Glutamatergic neuron (in vitro differentiated cells): ENCODE results near the gene BCKDHA. TPM values are rescaled to one million over a fixed set of nuclear protein-coding genes. Genes with fewer than 3 reads are reported as not detected.
"Not testable (repeated sequence)": the region's sequence is repeated elsewhere in the genome, so short reads cannot be mapped to it uniquely, and the experiment has no call there.

ENCODE experiments used
- DNase-seq: peaks from one replicate; pipeline ENCODE4 v3.0.0; 2022
- H3K27ac Mint-ChIP-seq: one replicate; pipeline ENCODE4 v1.8.0; 2020; ENCODE audit warnings: mild to moderate bottlenecking, mixed read lengths, inconsistent platforms; ENCODE audit not compliant: unreplicated experiment
- H3K27me3 Mint-ChIP-seq: one replicate; pipeline ENCODE4 v1.8.0; 2020; ENCODE audit warnings: mild to moderate bottlenecking, moderate library complexity, mixed read lengths, inconsistent platforms; ENCODE audit not compliant: unreplicated experiment
- H3K36me3 Mint-ChIP-seq: one replicate; pipeline ENCODE4 v1.8.0; 2020; ENCODE audit warnings: mild to moderate bottlenecking, mixed read lengths, inconsistent platforms; ENCODE audit not compliant: unreplicated experiment
- H3K4me1 Mint-ChIP-seq: one replicate; pipeline ENCODE4 v1.8.0; 2020; ENCODE audit warnings: mild to moderate bottlenecking, low read depth, mixed read lengths, inconsistent platforms; ENCODE audit not compliant: unreplicated experiment
- H3K4me3 Mint-ChIP-seq: one replicate; pipeline ENCODE4 v1.8.0; 2020; ENCODE audit warnings: mild to moderate bottlenecking, mixed read lengths, inconsistent platforms; ENCODE audit not compliant: unreplicated experiment
- H3K9me3 Mint-ChIP-seq: one replicate; pipeline ENCODE4 v1.8.0; 2020; ENCODE audit warnings: mild to moderate bottlenecking, moderate library complexity, mixed read lengths, inconsistent platforms; ENCODE audit not compliant: unreplicated experiment
- total RNA-seq: library from RNA; stranded (reverse); fragmentation: NEBNext Ultra II Directional; extraction: Animal tissue kit (Norgen Biotek cat#: 25700); gene quantifications from one replicate; pipeline ENCODE4 v1.2.1, GENCODE V29; 2021; ENCODE audit not compliant: unreplicated experiment
- TF ChIP-seq, protein P1 (sequence below): fragments of 200-600 bp; sonication (generic); IDR thresholded peaks from one replicate; pipeline ENCODE4 v1.5.0; 2021; ENCODE audit not compliant: partially characterized antibody, unreplicated experiment

The BCKDHA gene
- total RNA-seq, 1 donor from 2014 or later, result 11.0 TPM

GRCh38 chr19:41367848-41368301, 29.7 kb upstream of the BCKDHA start:
- no peak for DNase-seq
- Mint-ChIP-seq H3K4me3 (no peak overlapping the region), H3K36me3 (no peaks in the 10 kb centered on the region), H3K27me3 (peaks cover 6% of the 10 kb centered on the region), H3K27ac (no peak overlapping the region), H3K4me1 (no peaks in the 10 kb centered on the region), H3K9me3 (peaks cover 1% of the 10 kb centered on the region)
- TF ChIP-seq, protein P1, sequence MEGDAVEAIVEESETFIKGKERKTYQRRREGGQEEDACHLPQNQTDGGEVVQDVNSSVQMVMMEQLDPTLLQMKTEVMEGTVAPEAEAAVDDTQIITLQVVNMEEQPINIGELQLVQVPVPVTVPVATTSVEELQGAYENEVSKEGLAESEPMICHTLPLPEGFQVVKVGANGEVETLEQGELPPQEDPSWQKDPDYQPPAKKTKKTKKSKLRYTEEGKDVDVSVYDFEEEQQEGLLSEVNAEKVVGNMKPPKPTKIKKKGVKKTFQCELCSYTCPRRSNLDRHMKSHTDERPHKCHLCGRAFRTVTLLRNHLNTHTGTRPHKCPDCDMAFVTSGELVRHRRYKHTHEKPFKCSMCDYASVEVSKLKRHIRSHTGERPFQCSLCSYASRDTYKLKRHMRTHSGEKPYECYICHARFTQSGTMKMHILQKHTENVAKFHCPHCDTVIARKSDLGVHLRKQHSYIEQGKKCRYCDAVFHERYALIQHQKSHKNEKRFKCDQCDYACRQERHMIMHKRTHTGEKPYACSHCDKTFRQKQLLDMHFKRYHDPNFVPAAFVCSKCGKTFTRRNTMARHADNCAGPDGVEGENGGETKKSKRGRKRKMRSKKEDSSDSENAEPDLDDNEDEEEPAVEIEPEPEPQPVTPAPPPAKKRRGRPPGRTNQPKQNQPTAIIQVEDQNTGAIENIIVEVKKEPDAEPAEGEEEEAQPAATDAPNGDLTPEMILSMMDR, result no peak

- H3K27ac Mint-ChIP-seq, result no peak overlapping the region
- DNase-seq, result no peak
- H3K27me3 Mint-ChIP-seq, result peaks cover 3% of the 10 kb centered on the region
- H3K4me1 Mint-ChIP-seq, result peaks cover 6% of the 10 kb centered on the region
- H3K36me3 Mint-ChIP-seq, result no peaks in the 10 kb centered on the region
- TF ChIP-seq, protein P1, result no peak
- no peak overlapping the region for H3K4me3 Mint-ChIP-seq
- H3K9me3 Mint-ChIP-seq, result peaks cover 4% of the 10 kb centered on the region
These were observed 27.8 kb upstream of the BCKDHA start for GRCh38 chr19:41369769-41370168.

DNA sequence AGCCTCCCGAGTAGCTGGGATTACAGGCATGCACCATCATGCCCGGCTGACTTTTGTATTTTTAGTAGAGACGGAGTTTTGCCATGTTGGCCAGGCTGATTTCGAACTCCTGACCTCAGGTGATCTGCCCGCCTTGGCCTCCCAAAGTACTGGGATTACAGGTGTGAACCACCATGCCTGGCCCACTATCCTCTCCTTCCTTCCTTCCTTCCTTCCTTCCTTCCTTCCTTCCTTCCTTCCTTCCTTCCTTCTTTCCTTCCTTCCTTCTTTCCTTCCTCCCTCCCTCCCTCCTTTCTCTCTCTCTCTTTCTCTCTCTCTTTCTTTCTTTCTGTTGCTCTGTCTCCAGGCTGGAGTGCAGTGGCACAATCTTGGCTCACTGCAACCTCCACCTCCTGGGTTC, 26.5 kb upstream of the BCKDHA start:
- DNase-seq, H3K4me3 Mint-ChIP-seq, H3K36me3 Mint-ChIP-seq, H3K4me1 Mint-ChIP-seq, H3K27ac Mint-ChIP-seq, H3K27me3 Mint-ChIP-seq, H3K9me3 Mint-ChIP-seq: not testable (repeated sequence)

GRCh38 chr19:41371541-41371940, 26.1 kb upstream of the BCKDHA start:
- no peak for DNase-seq
- no peak overlapping the region for H3K27ac Mint-ChIP-seq
- H3K36me3 Mint-ChIP-seq, result no peaks in the 10 kb centered on the region
- TF ChIP-seq, protein P1, result no peak
- H3K27me3 Mint-ChIP-seq, result peaks cover 4% of the 10 kb centered on the region
- peaks cover 8% of the 10 kb centered on the region for H3K4me1 Mint-ChIP-seq
- H3K4me3 Mint-ChIP-seq, result no peak overlapping the region
- peaks cover 7% of the 10 kb centered on the region for H3K9me3 Mint-ChIP-seq

GRCh38 chr19:41372501-41372900, 25.1 kb upstream of the BCKDHA start:
- peaks cover 12% of the 10 kb centered on the region for H3K9me3 Mint-ChIP-seq
- H3K27ac Mint-ChIP-seq, result peak overlapping the region; percentile 96
- DNase-seq, result no peak
- H3K36me3 Mint-ChIP-seq, result no peaks in the 10 kb centered on the region
- H3K4me3 Mint-ChIP-seq, result no peak overlapping the region
- peaks cover 6% of the 10 kb centered on the region for H3K27me3 Mint-ChIP-seq
- peaks cover 8% of the 10 kb centered on the region for H3K4me1 Mint-ChIP-seq
- TF ChIP-seq, protein P1, result no peak

GRCh38 chr19:41373993-41374392, 23.6 kb upstream of the BCKDHA start:
- peak overlapping the region; percentile 96 for H3K27ac Mint-ChIP-seq
- peaks cover 6% of the 10 kb centered on the region for H3K27me3 Mint-ChIP-seq
- peak overlapping the region; percentile 66 for H3K4me3 Mint-ChIP-seq
- TF ChIP-seq, protein P1, result no peak
- peaks cover 14% of the 10 kb centered on the region for H3K4me1 Mint-ChIP-seq
- peaks cover 12% of the 10 kb centered on the region for H3K9me3 Mint-ChIP-seq
- peak; percentile 86 for DNase-seq
- H3K36me3 Mint-ChIP-seq, result no peaks in the 10 kb centered on the region
